Measurements from ENCODE around the gene LENG9.
A peak's percentile ranks its signal among the peaks of the same experiment; 100 is the strongest.

Gene LENG9

DNA sequence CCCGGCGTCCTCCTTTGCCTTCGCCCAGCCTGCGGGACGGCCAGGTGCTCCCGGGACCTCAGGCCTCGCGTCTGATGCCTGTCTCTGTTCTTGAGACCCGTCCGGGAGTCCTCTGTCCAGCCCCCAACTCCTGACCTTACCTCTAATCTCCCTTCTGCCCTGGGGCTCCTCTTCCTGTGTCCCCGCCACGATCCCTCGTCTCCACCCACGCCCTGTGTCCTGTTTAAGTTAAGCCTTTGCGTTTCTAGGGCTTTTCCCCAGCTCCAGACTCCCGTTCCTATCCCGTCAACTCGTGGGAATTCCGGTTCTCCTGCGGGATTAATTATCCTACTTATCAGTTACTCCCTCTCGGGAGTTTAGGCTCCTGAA is 13.9 kb downstream of the LENG9 start (continued):
- TF ChIP-seq, protein P1, sequence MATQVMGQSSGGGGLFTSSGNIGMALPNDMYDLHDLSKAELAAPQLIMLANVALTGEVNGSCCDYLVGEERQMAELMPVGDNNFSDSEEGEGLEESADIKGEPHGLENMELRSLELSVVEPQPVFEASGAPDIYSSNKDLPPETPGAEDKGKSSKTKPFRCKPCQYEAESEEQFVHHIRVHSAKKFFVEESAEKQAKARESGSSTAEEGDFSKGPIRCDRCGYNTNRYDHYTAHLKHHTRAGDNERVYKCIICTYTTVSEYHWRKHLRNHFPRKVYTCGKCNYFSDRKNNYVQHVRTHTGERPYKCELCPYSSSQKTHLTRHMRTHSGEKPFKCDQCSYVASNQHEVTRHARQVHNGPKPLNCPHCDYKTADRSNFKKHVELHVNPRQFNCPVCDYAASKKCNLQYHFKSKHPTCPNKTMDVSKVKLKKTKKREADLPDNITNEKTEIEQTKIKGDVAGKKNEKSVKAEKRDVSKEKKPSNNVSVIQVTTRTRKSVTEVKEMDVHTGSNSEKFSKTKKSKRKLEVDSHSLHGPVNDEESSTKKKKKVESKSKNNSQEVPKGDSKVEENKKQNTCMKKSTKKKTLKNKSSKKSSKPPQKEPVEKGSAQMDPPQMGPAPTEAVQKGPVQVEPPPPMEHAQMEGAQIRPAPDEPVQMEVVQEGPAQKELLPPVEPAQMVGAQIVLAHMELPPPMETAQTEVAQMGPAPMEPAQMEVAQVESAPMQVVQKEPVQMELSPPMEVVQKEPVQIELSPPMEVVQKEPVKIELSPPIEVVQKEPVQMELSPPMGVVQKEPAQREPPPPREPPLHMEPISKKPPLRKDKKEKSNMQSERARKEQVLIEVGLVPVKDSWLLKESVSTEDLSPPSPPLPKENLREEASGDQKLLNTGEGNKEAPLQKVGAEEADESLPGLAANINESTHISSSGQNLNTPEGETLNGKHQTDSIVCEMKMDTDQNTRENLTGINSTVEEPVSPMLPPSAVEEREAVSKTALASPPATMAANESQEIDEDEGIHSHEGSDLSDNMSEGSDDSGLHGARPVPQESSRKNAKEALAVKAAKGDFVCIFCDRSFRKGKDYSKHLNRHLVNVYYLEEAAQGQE (tag by site-specific recombination; IDR thresholded peaks at IDR 0.05) = peak; percentile 31; the same call in 1 of the 2 replicates
- TF ChIP-seq ZNF600 (tag by site-specific recombination; IDR thresholded peaks at IDR 0.05) = no peak
- TF ChIP-seq FEZF1 (tag by site-specific recombination; IDR thresholded peaks at IDR 0.05) = no peak
- TF ChIP-seq YY1 (tag by site-specific recombination; IDR thresholded peaks at IDR 0.05) = no peak
- TF ChIP-seq MZF1 (tag by site-specific recombination; IDR thresholded peaks at IDR 0.05; ENCODE audit: borderline replicate concordance) = no peak
- TF ChIP-seq, protein P2, sequence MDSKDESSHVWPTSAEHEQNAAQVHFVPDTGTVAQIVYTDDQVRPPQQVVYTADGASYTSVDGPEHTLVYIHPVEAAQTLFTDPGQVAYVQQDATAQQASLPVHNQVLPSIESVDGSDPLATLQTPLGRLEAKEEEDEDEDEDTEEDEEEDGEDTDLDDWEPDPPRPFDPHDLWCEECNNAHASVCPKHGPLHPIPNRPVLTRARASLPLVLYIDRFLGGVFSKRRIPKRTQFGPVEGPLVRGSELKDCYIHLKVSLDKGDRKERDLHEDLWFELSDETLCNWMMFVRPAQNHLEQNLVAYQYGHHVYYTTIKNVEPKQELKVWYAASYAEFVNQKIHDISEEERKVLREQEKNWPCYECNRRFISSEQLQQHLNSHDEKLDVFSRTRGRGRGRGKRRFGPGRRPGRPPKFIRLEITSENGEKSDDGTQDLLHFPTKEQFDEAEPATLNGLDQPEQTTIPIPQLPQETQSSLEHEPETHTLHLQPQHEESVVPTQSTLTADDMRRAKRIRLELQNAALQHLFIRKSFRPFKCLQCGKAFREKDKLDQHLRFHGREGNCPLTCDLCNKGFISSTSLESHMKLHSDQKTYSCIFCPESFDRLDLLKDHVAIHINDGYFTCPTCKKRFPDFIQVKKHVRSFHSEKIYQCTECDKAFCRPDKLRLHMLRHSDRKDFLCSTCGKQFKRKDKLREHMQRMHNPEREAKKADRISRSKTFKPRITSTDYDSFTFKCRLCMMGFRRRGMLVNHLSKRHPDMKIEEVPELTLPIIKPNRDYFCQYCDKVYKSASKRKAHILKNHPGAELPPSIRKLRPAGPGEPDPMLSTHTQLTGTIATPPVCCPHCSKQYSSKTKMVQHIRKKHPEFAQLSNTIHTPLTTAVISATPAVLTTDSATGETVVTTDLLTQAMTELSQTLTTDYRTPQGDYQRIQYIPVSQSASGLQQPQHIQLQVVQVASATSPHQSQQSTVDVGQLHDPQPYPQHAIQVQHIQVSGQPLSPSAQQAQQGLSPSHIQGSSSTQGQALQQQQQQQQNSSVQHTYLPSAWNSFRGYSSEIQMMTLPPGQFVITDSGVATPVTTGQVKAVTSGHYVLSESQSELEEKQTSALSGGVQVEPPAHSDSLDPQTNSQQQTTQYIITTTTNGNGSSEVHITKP (tag by site-specific recombination; IDR thresholded peaks at IDR 0.05) = no peak
- TF ChIP-seq, protein P3, sequence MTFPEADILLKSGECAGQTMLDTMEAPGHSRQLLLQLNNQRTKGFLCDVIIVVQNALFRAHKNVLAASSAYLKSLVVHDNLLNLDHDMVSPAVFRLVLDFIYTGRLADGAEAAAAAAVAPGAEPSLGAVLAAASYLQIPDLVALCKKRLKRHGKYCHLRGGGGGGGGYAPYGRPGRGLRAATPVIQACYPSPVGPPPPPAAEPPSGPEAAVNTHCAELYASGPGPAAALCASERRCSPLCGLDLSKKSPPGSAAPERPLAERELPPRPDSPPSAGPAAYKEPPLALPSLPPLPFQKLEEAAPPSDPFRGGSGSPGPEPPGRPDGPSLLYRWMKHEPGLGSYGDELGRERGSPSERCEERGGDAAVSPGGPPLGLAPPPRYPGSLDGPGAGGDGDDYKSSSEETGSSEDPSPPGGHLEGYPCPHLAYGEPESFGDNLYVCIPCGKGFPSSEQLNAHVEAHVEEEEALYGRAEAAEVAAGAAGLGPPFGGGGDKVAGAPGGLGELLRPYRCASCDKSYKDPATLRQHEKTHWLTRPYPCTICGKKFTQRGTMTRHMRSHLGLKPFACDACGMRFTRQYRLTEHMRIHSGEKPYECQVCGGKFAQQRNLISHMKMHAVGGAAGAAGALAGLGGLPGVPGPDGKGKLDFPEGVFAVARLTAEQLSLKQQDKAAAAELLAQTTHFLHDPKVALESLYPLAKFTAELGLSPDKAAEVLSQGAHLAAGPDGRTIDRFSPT (tag by site-specific recombination; IDR thresholded peaks at IDR 0.05) = no peak
- no peak for TF ChIP-seq ZSCAN23 (tag by site-specific recombination; IDR thresholded peaks at IDR 0.05)

DNA sequence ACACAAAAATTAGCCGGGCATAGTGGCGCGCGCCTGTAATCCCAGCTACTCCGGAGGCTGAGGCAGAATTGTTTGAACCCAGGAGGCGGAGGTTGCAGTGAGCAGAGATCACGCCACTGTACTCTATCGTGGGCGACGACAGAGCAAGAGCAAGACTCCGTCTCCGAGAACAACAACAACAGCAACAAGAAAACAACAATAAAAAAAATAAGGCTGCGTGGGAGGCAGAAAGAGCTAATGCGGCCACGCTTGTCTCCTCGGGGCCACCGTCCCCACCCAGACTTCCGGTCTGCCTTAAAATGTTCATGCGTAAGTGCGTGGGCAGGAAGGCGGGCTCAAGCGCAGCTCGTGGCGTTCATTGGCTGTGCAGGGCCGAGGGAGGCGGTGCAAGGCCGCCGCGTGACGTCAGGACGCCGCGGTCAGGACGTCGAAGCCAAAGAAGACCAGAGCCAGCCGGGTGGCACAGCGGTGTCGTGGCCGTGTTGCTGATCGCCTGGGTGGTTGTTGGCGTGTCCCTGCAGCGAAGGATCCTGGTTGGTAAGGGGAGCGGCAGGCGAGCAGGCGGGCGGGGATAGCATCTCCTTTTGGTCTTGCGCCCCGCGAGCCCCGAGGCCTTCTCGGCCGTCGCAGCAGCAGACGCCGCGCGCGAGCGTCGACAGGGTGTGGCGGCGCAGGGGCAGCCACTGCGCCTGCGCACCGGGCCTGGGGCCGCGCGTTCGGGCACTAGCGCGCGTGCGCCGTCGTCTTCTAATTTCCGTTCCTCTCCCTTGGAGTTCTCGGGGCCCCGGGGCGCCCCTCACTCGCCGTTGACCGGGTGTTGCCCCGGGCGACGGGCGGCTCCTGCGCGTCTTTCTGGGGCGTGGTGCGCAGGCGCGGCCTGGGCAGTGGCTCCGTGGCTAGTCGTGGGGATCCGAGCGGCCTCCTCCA is 14.5 kb downstream of the LENG9 start, which contains the start of gene LENG8:
Gene LENG8 (plus strand): TSS at position 426 of the 927 bp plus-strand sequence. CDS start 2,146 bp downstream, outside the sequence.
- Histone ChIP-seq H3K27ac (ENCODE audit: extremely low read depth, low read depth, low read length) (peak within 1 kb of the TSS; percentile 90), H3K4me1 (ENCODE audit: control insufficient read depth, insufficient read depth, low read length) (peaks cover 29% of the 10 kb centered on the region), H3K9me3 (ENCODE audit: control insufficient read depth, insufficient read depth, low read depth, low read length) (no peaks in the 10 kb centered on the region), H3K36me3 (ENCODE audit: control insufficient read depth in 2 of 2, insufficient read depth in 1 of 2, low read length in 2 of 2) (peaks cover 42 to 53% of the 10 kb centered on the region in 2 experiments), H3K4me3 (ENCODE audit: low read depth, low read length) (peak within 1 kb of the TSS; percentile 96)
- CTCF ChIA-PET = interaction anchor here (0.6 to 4.8 kb wide), 8 partner anchors 11 to 58 kb away, joined by 3 to 43 read pairs (median 4); partner anchors contain the start of gene CDC42EP5
- POLR2A ChIA-PET = interaction anchor here (0.5 to 3.4 kb wide), 24 partner anchors 10 to 1027 kb away, joined by 3 to 64 read pairs (median 6); partner anchors contain the start of genes CDC42EP5, CNOT3, LENG9 and MBOAT7
- 0 out of 2 replicates have a peak, but pooled peaks have one; percentile 79 for TF ChIP-seq ZNF501 (tag by site-specific recombination; IDR thresholded peaks at IDR 0.05)
- no peak for TF ChIP-seq ZNF658 (tag by site-specific recombination; IDR thresholded peaks at IDR 0.05)
- TF ChIP-seq ZNF221 (tag by site-specific recombination; IDR thresholded peaks at IDR 0.05; ENCODE audit: borderline replicate concordance) = no peak
- TF ChIP-seq ZNF174 (tag by site-specific recombination; IDR thresholded peaks at IDR 0.05) = no peak
- TF ChIP-seq ZBTB8A (tag by site-specific recombination; IDR thresholded peaks at IDR 0.05) = no peak
- TF ChIP-seq, protein P4, sequence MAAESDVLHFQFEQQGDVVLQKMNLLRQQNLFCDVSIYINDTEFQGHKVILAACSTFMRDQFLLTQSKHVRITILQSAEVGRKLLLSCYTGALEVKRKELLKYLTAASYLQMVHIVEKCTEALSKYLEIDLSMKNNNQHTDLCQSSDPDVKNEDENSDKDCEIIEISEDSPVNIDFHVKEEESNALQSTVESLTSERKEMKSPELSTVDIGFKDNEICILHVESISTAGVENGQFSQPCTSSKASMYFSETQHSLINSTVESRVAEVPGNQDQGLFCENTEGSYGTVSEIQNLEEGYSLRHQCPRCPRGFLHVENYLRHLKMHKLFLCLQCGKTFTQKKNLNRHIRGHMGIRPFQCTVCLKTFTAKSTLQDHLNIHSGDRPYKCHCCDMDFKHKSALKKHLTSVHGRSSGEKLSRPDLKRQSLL (tag by site-specific recombination; IDR thresholded peaks at IDR 0.05) = peak; percentile 9; the same call in 1 of the 2 replicates
- no peak for TF ChIP-seq ZNF366 (tag by site-specific recombination; conservative IDR thresholded peaks at IDR 0.05)
- TF ChIP-seq GLI4 (tag by site-specific recombination; IDR thresholded peaks at IDR 0.05) = no peak
- TF ChIP-seq, protein P5, sequence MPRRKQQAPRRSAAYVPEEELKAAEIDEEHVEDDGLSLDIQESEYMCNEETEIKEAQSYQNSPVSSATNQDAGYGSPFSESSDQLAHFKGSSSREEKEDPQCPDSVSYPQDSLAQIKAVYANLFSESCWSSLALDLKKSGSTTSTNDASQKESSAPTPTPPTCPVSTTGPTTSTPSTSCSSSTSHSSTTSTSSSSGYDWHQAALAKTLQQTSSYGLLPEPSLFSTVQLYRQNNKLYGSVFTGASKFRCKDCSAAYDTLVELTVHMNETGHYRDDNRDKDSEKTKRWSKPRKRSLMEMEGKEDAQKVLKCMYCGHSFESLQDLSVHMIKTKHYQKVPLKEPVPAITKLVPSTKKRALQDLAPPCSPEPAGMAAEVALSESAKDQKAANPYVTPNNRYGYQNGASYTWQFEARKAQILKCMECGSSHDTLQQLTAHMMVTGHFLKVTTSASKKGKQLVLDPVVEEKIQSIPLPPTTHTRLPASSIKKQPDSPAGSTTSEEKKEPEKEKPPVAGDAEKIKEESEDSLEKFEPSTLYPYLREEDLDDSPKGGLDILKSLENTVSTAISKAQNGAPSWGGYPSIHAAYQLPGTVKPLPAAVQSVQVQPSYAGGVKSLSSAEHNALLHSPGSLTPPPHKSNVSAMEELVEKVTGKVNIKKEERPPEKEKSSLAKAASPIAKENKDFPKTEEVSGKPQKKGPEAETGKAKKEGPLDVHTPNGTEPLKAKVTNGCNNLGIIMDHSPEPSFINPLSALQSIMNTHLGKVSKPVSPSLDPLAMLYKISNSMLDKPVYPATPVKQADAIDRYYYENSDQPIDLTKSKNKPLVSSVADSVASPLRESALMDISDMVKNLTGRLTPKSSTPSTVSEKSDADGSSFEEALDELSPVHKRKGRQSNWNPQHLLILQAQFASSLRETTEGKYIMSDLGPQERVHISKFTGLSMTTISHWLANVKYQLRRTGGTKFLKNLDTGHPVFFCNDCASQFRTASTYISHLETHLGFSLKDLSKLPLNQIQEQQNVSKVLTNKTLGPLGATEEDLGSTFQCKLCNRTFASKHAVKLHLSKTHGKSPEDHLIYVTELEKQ (tag by site-specific recombination; IDR thresholded peaks at IDR 0.05; ENCODE audit: borderline replicate concordance) = no peak; the same call in 1 of the 2 replicates
- no peak for TF ChIP-seq MYNN (tag by site-specific recombination; IDR thresholded peaks at IDR 0.05; ENCODE audit: borderline replicate concordance)
